Superior temporal gyrus (tissue), 1 donor: ENCODE measurements around the gene SETBP1.

Experiments used
- DNase-seq: peaks from one replicate; pipeline ENCODE4 v3.0.0-alpha.2; 2016; ENCODE audit errors: extremely low spot score

Gene SETBP1

DNA sequence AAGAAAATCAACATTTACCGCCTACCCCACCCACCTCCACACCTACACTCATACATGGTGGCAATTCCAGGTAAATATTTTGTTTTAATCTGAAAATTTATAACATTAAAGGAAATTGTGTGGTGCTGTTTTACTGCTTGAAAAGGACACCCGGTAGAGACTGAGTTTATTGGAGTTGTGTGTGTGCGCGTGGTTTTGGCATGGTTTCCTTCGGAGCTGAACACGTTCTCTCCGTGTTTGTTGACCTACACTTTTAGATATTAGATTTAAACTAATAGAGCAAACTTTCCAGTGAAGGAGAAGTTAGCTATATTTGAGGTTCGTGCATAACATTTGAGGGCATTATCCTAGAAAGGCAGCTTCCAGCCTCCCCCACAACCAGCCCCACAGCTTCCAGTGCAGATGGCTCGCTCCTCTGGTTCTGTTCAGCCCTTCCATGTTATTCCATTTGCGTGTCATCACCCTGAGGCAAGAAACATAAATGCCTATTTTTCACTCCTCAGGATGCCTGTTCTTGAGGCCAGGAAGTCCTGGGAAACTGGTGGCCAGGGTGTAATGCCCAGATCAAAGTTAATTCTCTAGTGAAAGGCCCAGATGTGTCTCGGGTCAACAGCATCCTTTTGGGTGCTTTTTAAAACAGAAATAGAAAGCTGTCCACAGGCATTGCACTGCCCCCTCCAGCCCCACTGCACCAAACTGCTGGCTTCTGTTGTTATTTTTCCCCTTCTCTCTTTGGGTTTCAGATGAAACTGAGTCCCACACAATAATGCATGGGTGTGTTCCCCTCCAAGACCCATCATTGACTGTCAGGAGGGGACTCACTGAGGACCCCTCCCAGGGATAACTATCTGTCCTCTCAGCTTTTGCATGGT, 190.2 kb downstream of the SETBP1 start:
- DNase-seq = no peak

DNA sequence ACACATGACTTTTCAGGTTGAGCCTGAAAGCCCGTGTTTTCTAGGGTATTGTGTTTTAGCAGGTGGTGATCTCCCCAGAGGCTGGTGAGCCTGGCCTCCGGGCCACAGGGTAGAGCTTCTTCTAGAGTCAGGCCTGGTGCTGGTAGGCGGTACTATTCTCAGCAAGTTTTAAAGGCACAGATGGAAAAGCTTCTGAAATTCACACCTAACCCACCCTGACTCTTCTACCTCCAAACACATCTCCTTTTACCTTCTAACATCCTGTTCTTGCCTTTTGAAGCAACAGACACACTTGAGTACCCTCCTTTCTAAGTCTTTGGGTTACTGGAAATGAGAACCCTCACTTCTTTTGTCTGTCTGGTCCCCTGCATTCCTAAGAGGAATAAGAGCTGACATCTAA, 191.1 kb downstream of the SETBP1 start:
- DNase-seq = no peak

DNA sequence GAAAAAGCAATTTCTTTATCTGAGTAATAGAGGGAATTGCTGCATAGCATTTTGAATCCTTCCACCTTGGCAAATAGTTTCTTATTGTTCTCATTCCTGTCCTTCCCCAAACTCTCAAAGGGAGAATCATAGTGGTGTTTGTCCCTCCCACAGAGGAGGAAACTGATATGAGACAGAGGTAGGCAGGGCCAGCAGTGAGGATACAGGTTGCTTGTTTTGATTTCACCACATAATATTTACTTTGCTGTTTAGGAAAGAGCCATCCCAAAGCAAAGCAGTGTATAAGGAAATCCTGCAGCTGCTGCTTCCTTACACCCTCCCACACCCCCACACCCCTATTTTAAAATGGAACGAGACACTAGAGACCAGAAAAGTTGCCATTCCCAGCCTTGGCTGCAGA, 195.3 kb downstream of the SETBP1 start:
- DNase-seq = no peak

DNA sequence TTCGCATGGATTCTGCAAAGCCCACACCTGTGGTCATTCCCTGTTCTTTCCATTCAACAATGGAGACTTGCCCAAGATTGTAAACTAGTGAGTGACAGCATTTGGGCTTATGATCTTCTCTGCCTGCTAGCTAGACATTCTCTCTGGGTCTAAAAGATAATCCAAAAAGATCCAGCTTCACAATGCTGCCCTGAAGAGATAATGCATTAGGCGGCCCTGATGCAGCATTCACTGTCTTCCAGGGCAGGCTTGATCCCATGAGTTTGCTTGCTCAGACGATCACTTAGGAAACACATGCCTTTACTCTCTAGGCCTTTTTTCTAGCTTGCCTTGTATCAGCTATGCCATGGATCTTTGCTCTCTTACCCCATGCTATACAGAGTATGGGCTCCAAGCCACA, 196.1 kb downstream of the SETBP1 start:
- no peak for DNase-seq

DNA sequence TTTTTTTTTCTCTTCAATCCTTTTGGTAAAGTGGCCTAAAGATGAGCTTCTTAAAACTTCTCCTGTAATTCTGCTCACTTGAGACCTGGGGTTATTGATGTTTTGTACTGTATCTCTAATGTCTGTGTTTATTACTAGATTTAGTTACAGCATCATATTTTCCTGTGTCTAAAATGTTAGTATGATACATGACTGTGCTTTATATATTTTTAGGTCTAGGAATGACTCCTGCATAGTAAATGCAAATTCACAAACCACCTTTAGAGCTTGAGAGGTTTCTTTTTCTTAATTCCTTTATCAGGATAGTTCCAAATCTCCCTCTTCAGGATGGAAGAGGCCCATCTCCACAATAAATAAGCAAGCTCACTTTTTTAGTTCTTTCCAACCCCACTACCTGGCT, 197.6 kb downstream of the SETBP1 start:
- no peak for DNase-seq

DNA sequence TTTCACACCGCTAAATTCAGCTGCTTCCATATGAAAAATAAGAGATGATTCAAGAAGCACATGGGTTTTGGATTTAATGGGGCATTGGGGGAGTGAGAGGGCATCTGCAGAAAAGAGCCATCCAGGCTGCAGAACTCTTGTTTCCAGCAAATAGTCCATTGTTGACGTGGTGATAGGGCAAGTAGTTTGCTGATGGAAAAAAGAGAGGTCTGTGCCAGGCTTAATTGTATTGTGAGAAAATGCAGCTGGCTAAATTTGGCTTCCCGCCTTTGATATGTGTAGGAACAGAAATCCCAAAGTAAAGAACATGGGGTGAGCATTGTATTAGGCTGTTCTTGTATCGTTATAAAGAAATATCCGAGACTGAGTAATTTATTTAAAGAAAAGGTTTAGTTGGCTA, 199.5 kb downstream of the SETBP1 start:
- DNase-seq = peak; percentile 65

DNA sequence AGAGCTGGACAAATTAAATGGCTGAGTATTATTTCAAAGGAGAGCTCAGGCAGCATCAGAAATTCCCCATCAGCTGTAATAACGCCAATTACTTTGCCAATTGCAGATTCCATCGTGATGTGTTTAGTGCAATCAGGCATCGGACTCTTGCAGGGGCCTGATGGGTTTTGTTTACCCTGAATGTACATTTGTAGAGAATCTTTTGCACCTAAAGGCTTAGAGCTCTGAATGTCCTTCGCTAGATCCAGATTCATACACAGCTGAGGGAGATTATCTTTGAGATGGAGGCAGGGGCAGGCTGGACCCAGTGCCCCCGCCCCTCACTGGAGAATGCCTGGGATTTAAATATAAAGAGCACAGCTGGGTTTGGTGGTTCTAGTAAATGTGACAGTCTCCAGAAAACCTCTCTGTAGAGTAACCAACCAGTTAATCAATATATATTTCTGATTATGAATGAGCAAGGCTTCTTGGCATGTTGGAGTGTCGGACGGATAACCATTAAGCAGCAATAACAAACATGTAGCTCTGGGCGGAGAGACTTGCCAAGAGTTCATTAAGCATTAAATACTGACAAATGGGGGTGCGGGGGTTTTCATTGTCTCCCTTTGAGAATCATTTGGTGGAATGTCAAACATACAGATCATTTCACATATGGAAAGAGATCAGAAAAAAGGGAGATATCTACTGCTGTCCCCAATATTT, 200.9 kb downstream of the SETBP1 start:
- no peak for DNase-seq

DNA sequence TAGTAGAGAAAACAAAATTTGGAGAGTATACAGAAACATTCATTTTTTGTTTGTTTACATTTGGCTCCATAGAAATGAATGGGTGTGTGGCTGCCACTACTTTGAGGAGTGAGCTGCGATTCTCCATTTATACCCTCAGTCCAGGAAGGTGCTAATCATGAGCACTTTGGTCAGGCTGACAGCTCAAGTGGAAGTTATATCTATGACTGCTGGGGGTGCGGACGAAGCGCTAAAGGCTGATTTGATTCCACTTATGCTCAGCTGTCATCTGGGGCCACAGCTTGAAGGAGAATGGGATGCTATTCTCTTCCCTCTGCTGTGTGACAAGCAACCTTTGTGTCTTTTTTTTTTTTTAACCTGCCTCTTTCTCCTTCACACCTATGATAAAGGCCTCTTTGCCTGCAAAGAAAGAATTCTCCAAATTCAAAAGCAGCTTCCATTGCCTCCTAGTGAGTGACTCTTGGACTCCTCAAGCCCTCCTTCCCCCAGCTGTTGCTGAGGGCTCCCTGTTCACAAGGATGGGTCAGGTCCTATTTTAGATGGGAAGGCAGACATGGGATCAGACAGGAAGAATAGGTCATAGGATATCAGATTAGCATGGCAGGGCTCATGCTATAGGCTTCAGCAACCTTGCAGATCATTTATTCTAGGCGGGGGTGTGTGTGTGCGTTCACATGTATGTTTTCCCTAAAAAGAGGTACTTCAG, 201.6 kb downstream of the SETBP1 start:
- no peak for DNase-seq

DNA sequence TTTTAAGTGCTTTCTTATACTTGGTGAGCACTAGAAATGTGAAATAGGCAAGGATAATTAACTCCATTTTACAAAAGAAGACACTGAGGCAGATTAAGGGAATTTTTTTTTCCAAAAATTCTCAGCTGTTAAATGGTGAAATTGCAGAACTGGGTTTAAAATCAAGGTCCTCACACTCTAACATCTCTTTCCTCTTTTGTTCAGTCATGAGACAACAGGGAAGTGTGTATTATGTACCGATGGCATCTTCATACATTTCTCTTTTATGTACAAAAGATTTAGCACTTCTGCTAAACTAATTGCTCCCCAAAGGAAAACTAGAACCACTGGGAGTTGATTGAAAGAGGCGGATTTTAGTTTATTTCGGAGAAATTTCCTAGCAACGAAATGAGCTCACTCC, 203.0 kb downstream of the SETBP1 start:
- DNase-seq = no peak

DNA sequence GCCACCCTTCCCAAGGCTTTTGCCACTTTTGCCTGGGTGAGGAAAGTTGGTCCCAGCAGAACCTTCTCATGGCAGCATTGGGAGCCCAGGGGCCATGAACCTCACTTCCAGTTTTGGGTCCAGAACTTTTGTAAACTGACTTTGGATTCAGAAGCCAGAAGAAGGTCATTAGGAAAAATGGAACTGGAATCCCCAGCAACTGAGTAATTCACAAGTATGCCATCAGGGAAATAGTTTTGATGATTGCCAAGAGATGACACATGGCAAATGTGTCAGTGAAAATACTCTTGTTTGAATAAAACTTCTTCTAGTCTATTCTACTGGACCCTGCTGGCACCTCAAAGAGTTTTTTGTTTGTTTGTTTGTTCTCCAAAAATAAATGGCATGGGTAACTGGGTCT, 203.7 kb downstream of the SETBP1 start:
- no peak for DNase-seq

DNA sequence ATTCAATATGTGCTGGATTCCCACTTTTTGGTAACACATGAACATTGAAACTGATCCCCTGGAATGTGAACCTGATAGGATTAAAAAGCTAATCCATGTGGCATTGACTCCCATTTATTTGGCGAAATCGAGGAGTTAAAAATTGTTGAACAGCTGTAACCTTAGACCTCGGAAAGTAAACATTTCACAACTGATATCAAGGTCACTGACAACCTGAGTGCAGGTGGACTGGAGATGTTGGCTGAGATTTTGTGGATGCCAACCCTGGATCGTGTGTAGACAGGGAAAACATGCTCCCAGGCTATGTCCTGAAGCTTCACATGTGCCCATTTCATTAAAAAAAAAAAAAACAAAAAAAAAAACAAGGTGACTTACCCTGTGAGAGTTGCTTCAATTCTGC, 204.8 kb downstream of the SETBP1 start:
- no peak for DNase-seq

DNA sequence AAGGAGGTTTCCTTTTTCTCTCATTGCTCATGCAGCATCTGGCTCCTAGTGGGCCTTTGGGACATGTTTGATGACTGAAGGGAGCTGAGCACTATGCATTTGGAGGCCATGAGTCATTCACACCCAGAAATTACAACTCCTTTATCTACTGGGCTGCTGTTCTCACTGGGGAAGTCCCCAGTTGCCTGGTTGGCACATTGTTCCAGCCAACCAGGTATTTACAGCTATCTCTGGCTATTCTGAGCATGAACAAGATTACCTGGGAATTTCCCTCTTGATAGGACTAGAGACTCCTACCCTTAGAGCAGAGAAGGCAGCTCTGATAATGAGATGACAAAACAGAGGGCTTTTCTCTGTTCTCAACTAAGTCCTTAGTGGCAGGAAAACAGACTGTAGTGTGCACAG, 206.5 kb downstream of the SETBP1 start:
- DNase-seq = no peak

DNA sequence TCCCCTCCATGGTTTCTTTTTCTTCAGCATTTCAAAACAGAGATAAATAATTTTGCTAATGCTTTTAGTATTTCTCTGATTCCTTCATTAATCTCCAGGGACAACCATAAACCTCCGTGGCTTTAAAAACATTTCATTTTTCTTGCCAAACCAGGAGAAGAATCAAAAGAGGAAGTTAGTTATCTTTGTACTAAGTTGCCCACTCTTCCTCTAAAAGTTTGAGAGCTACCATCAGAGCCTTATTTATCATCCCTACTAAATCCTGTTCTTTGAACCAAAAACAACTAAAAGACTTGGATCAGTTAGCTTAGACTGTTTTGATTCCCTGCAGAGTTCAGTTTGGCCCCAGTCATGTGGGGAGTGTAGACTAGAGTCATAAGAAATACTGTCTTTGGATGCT, 208.4 kb downstream of the SETBP1 start:
- DNase-seq = no peak

DNA sequence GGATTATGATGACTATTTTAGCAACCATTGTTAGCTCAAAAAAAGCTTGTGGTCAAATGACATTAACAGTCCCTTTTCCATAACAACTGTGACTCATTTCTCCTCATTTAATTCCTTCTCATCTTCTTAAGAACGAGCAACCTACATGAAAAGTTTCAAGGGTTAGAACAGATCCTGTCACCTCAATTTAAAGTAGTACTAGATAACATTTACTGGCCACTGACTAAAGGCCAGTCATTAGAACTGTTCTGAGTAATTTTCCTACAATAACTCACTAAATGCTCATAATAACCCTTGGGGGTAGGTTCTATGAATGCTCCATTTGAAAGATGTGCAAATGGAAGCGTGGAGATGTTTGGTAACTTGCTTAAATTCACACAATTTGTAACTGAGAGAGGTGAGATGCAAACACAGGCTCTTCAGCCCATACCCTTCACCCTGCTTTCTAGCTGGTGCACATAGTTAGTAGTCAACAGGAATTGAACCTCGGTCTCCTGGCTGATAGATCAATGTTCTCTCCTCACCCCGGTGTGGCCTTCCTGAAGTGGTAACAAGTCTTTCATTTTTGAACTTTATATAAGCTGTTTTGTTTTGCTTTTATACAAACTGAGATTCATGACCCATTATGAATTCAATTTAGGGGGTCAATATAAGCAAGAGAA, 212.5 kb downstream of the SETBP1 start:
- no peak for DNase-seq

DNA sequence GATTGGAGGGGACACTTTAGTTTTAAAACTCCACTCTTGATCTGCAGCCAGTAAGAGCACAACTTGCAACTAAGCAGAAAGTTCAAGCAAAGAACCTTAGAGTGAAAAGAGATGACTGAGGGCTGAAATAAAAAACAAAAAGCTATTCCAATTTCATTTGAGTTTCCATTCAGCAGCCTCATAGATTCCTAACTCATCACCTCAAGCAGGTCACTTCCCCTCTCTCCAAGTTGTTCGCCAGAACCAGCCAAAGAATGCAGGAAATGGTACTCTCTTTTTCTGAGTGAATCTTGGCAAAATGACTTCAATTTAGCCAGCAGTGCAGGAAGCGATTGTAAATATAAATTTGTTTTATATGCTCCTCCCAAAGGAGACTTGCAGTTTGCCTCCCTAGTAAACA, 213.3 kb downstream of the SETBP1 start:
- DNase-seq = no peak

DNA sequence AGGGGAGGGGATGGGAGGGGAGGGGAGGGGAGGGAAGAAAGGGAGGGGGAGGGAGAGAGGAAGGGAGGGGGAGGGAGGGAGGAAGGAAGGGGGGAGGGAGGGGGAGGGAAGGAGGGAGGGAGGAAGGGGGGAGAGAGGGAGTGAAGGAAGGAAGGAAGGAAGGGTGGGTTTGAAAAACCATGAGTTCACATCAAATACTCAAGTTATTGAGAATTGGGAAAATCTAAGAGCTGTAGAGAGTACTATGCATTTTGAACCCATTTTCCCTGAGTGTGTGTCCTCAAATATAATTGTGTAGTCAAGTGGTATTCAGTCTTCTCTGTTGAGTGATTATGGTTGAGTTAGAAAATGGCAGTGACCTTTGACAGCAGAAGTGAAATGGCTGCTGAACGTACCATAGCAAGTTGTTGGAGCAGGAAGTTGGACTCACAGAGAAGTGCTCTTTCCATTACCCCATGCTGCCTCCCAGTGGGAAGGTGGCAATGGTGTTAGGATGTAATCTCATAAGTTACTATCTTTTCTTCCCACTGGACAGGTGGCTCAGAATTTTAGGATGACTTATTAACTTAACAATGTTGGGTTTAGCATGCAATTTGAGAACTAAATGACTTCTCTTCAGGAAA, 214.6 kb downstream of the SETBP1 start:
- DNase-seq = peak; percentile 50

DNA sequence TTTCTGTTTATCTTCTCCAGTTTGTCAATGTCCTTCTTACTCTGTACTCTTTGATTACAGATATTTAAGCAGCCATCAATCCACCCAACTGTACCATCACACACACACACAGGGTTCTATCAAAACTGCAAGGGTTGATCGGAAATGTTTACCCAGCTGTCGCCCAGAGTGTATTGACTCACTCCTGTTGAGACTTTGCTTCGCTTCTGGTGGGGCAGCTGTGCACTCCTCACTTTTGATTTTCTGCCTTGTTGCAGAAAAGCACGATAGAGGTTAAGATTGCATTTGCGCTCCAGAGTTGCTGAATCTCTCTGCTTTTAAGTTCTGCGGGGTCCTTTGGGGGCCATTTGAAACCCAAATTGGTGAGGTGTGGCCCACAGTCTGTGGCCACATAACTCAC, 216.2 kb downstream of the SETBP1 start:
- no peak for DNase-seq

DNA sequence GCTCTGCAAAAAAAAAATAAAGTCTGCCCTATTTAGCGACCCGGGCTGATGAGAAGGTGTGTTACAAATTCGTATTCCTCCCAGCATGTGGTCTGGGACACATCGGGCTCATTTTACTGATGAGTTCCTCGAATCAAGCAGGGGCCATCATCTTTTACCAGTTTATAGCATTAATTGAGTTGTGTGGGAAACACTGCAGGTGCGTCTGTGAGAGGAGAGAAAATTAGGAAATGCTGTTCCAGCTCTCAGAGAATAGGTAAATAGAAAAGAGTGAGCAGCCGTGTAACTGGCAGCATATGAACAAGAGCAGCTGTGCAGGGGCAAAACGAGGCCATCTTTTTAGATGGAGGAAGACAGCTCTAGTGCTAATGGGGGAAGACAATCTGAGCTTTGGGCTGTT, 216.7 kb downstream of the SETBP1 start:
- DNase-seq = no peak

DNA sequence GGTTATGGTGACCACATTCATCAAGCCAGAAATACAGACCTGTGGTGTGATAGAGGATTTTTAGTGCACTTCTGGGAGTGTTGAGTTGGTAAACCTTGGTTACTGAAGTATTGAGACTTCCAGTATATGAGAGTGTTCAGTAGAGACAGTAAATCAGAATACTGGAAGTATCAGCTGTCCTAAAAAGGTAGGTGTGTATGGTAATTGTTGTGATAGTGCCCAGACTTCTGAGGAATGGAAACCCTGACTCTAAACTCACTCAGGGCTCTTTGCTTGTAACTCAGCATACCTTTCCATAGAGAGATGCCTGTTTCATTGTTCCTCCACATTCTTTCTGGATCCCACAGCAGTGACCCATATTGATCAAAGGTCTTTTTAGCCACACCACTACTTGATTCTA, 217.1 kb downstream of the SETBP1 start:
- DNase-seq = no peak

DNA sequence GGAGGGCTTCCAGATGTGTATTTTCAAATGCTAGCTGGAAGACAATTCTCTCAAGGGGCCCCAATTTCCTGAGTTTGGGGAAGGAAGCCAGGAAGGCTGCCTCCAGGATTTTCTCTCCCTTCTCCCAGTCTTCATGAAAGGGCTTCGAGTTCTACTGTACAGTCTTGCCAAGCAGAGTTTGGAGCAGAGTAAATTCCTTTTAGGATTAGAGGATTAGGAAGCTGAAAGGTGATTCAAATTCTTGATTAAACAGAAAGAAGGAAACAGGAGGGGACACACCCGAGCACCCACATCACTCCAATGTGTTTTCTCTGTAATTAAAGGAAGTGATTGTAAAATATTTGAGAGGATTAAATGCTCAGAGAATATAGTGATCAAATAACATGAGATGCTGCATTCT, 217.8 kb downstream of the SETBP1 start:
- no peak for DNase-seq

DNA sequence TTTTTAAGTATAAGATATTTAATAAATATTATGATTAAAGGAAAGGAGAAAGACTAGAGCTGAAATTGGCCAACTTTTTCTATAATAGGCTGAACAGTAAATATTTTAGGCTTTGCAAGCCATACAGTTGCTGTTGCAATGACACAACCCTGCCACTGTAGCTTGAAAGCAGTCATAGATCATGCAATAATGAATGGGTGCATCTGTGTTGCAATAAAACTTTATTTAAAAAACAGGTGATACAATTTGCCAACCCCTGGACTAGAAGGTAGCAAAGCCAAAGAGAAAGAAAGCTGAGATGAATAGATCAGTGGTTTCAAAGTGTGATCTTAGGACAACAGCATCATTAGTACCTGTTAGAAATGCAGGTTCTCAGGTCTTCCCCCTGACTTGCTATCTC, 219.1 kb downstream of the SETBP1 start:
- DNase-seq = no peak

DNA sequence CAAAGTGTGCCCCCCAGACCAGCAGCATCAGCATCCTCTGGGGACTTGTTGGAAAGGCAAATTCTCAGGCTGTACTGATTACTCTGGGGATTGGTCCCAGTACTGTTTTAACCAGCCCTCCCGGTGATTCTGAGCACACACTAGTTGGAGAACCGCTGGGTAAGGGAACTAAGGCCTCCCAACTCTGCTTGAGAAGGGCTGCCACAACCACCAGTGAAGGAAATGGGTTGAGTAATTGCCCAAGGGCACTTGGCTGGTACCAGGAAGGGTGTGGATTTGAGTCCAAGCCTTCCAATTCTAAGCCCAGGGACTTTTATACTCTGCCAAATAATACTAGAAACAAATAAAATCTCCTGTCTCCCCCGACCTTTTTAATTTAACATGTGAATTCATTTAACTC, 219.9 kb downstream of the SETBP1 start:
- no peak for DNase-seq
